Embryonic facial prominence (tissue), 1 donor: ENCODE data around the gene MCF2L2.

Source experiments
- DNase-seq: peaks from one replicate; pipeline ENCODE4 v3.0.0-alpha.2; 2016; ENCODE audit errors: extremely low spot score

MCF2L2 gene

GRCh38 chr3:183163563-183163962 is 264.9 kb downstream of the MCF2L2 start:
- DNase-seq: no peak

GRCh38 chr3:183161552-183162336 is 266.7 kb downstream of the MCF2L2 start:
- no peak for DNase-seq

GRCh38 chr3:183160616-183161015 is 267.8 kb downstream of the MCF2L2 start:
- no peak for DNase-seq

- no peak for DNase-seq
Measured at GRCh38 chr3:183159333-183159732, 269.1 kb downstream of the MCF2L2 start.

GRCh38 chr3:183158551-183159006 is 269.8 kb downstream of the MCF2L2 start:
- no peak for DNase-seq

GRCh38 chr3:183158113-183158512 is 270.3 kb downstream of the MCF2L2 start:
- no peak for DNase-seq

GRCh38 chr3:183156266-183156665 is 272.2 kb downstream of the MCF2L2 start:
- no peak for DNase-seq

GRCh38 chr3:183155499-183155898 is 272.9 kb downstream of the MCF2L2 start:
- DNase-seq: no peak

- DNase-seq: no peak
Measured at GRCh38 chr3:183153210-183153950, 275.0 kb downstream of the MCF2L2 start.

- DNase-seq: no peak
Measured at GRCh38 chr3:183151821-183152351, 276.5 kb downstream of the MCF2L2 start.

GRCh38 chr3:183151086-183151485 is 277.3 kb downstream of the MCF2L2 start:
- DNase-seq: no peak

- DNase-seq: no peak
Measured at GRCh38 chr3:183149915-183150750, 278.3 kb downstream of the MCF2L2 start.

- DNase-seq: no peak
Measured at GRCh38 chr3:183148056-183148455, 280.4 kb downstream of the MCF2L2 start.

- DNase-seq: no peak
Measured at GRCh38 chr3:183144363-183144762, 284.1 kb downstream of the MCF2L2 start.

GRCh38 chr3:183142199-183142598 is 286.2 kb downstream of the MCF2L2 start:
- no peak for DNase-seq

GRCh38 chr3:183134844-183135243 is 293.6 kb downstream of the MCF2L2 start:
- no peak for DNase-seq

- DNase-seq: no peak
Measured at GRCh38 chr3:183132409-183132808, 296.0 kb downstream of the MCF2L2 start.

GRCh38 chr3:183131735-183132134 is 296.7 kb downstream of the MCF2L2 start:
- no peak for DNase-seq

- DNase-seq: no peak
Measured at GRCh38 chr3:183131186-183131725, 297.2 kb downstream of the MCF2L2 start.

- no peak for DNase-seq
Measured at GRCh38 chr3:183129243-183129642, 299.2 kb downstream of the MCF2L2 start.

- DNase-seq: no peak
Measured at GRCh38 chr3:183128709-183129108, 299.7 kb downstream of the MCF2L2 start.
